ENCODE measurements around the gene SEPTIN14.
"Not testable (repeated sequence)": the region's sequence is repeated elsewhere in the genome, so short reads cannot be mapped to it uniquely, and the experiment has no call there.

Gene SEPTIN14

GRCh38 chr7:55778631-55779030 is 83.9 kb downstream of the SEPTIN14 start:
- no peak for DNase-seq

- no peak for DNase-seq
Measured at GRCh38 chr7:55776196-55776595, 86.4 kb downstream of the SEPTIN14 start.

- no peak for DNase-seq
Measured at GRCh38 chr7:55775051-55775420, 87.5 kb downstream of the SEPTIN14 start.

DNA sequence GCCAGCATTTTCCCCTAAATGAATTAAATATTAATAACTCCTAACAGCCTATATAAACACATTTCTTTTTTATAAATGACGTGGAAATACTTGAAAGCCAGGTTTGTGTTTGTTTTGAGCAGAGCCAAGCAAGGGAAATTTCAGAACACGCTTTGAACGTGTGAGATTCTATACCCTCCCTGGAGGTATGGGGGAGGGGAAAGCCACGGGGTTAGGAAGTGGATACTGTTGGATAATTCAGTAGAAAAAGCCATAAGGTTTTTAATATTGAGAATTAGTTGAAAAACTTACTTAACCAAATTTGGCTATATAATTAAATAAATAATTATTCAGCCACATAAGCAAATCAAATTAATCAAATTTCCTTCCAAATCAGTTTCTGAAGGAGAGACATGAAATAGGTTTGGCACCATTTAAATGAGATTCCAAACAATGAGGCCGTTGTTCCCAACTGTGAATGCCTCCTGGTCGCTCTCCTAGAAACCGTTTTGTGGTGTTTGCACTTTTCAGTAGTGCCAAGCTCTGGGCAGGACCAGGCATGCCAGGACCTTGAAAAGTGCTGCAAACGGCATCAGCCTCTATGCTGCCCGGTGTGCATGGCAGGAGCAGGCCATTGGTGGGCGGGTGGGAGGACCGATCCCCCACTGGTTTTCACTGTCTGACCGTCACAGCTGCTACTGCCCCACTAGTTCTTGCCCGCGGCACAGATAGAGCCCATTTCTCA is 88.1 kb downstream of the SEPTIN14 start:
- DNase-seq, result no peak

GRCh38 chr7:55770778-55771177 is 91.8 kb downstream of the SEPTIN14 start:
- no peak for DNase-seq

DNA sequence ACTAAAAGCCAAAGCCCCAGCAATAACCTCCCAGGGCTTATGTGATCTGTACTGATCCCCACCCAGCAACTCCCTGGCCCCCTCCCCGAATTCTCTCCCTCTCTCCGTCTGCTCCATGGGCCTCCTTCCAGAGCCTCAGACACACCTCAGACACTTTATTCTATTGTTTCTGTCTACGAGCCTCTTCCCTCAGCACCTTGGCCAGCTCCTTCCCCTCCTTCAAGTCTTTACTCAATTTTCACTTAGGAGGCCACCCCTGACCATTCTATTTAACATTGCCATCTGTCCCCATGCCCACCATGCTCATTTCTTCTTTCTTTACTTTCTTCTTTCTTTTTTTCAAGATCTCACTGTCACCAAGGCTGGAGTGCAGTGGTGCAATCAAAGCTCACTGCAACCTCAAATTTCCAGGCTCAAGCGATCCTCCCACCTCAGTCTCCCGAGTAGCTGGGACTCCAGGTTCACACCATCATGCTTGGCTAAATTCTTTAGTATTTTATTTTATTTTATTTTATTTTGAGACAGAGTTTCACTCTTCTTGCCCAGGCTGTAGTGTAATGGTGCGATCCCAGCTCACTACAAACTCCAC is 109.2 kb downstream of the SEPTIN14 start:
- DNase-seq, result not testable (repeated sequence)

DNA sequence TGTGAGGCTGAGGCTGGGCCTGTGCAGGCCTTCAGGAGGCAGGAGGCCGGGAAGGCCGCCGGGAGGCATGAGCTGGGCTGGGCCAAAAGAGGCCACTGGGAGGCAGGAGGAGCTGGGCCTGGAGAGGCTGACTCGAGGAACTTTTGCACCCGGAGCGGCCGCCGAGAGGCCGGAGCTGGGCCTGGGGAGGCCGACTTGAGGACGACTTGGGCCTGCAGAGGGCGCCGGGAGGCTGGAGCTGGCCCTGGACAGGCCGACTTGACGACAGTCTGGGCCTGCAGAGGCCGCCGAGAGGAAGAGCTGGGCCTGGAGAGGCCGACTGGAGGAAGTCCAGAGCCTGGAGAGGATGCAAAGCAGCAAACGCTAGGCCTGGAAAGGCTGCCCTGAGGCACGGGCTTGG is 117.8 kb downstream of the SEPTIN14 start:
- not testable (repeated sequence) for DNase-seq
